GM12892 (cell line): ENCODE results near the gene HEATR9.

ENCODE experiments used
- POLR2A ChIP-seq: IDR thresholded peaks from 2 replicates; pipeline ENCODE4 v1.6.1; 2011; ENCODE audit warnings: low read depth, low read length, control low read depth
- POLR2AphosphoS5 ChIP-seq: IDR thresholded peaks from 2 replicates; pipeline ENCODE4 v1.6.1; 2011; ENCODE audit warnings: low read depth, low read length, control low read depth
- TAF1 ChIP-seq: IDR thresholded peaks from 2 replicates; pipeline ENCODE4 v1.6.1; 2011; ENCODE audit warnings: low read depth, mild to moderate bottlenecking, control low read depth, low read length, borderline replicate concordance

DNA sequence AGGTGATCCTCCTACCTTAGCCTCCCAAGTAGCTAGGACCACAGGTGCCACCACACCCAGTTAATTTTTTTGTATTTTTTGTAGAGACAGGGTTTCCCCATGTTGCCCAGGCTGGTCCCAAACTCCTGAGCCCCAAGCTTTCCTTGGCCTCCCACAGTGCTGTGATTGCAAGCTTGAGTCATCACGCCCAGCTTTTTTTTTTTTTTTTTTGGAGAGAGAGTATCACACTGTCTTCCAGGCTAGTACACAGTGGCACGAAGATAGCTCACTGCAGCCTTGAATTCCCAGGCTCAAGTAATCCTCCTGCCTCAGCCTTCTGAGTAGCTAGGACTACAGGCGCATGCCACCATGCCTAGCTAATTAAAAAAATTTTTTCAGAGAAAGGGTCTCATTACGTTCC lies 27.2 kb downstream of the HEATR9 start:
- no peak for TF ChIP-seq TAF1
- no peak for TF ChIP-seq POLR2A
- no peak for TF ChIP-seq POLR2AphosphoS5
